IMR-90 (cell line): ENCODE results near the gene MAPRE3. TPM values are rescaled to one million over a fixed set of nuclear protein-coding genes. Genes with fewer than 3 reads are reported as not detected.

Experiments
- ATAC-seq: fragments of 200-7000 bp; cut with Tn5 transposase; 2 replicates; pipeline ENCODE4 v1.9.1; 2020; ENCODE audit warnings: low read depth, mild to moderate bottlenecking, moderate library complexity
- BruUV-seq: library from RNA; stranded (reverse); fragments of 400-500 nt; replicated peaks from 2 replicates; lab custom pipeline; 2021; lab: Mats Ljungman, UMichigan
- CTCF ChIA-PET: fragments of 300-600 bp; formaldehyde crosslinking; extraction: SDS; loops from one replicate; lab custom pipeline; 2021; ENCODE audit warnings: antibody characterized with exemption; lab: Yijun Ruan, JAX
- POLR2A ChIA-PET: fragments of 300-600 bp; sonication (Branson Sonifier 250); formaldehyde crosslinking; loops from one replicate; lab custom pipeline; 2022; ENCODE audit warnings: antibody characterized with exemption; ENCODE audit not compliant: unreplicated experiment; lab: Charles Lee
- DNase-seq: peaks from one replicate; pipeline ENCODE4 v3.0.0; 2013
- H2AFZ ChIP-seq: replicated peaks from 2 replicates; pipeline ENCODE3; 2013; ENCODE audit warnings: low read length, mild to moderate bottlenecking; ENCODE audit not compliant: poor library complexity
- H2AK5ac ChIP-seq: 2 replicates; pipeline ENCODE4 v1.6.1; 2013; ENCODE audit warnings: low read depth, low read length, inconsistent platforms
- H2AK9ac ChIP-seq: replicated peaks from 2 replicates; pipeline ENCODE3; 2013; ENCODE audit warnings: mild to moderate bottlenecking, low read depth, low read length, moderate library complexity; ENCODE audit not compliant: poor library complexity
- H2BK120ac ChIP-seq: 2 replicates; pipeline ENCODE4 v1.6.1; 2013; ENCODE audit warnings: low read depth, low read length, inconsistent platforms
- H2BK15ac ChIP-seq: 3 replicates; pipeline ENCODE4 v1.6.1; 2013; ENCODE audit warnings: low read depth, low read length, inconsistent platforms
- H2BK20ac ChIP-seq: 2 replicates; pipeline ENCODE4 v1.6.1; 2013; ENCODE audit warnings: low read depth, mild to moderate bottlenecking, inconsistent platforms, low read length, moderate library complexity
- H2BK5ac ChIP-seq: 2 replicates; pipeline ENCODE4 v1.6.1; 2013; ENCODE audit warnings: mild to moderate bottlenecking, low read depth, low read length, inconsistent platforms; ENCODE audit not compliant: poor library complexity, severe bottlenecking
- H3K14ac ChIP-seq: replicated peaks from 2 replicates; pipeline ENCODE4 v1.6.1; 2013; ENCODE audit warnings: low read depth, low read length, inconsistent platforms
- H3K18ac ChIP-seq: 2 replicates; pipeline ENCODE4 v1.6.1; 2013; ENCODE audit warnings: low read depth, low read length, control low read depth
- H3K23ac ChIP-seq: 2 replicates; pipeline ENCODE4 v1.6.1; 2013; ENCODE audit warnings: low read depth, low read length, inconsistent platforms
- H3K27ac ChIP-seq: 2 replicates; pipeline ENCODE4 v1.5.1; 2013; ENCODE audit warnings: mild to moderate bottlenecking, control low read depth, low read length; ENCODE audit not compliant: insufficient read depth
- H3K27me3 ChIP-seq: 2 replicates; pipeline ENCODE4 v1.6.1; 2013; ENCODE audit warnings: low read length; ENCODE audit not compliant: control insufficient read depth, insufficient read depth
- H3K36me3 ChIP-seq: 2 replicates; pipeline ENCODE4 v1.6.1; 2013; ENCODE audit warnings: low read length, mixed read lengths; ENCODE audit not compliant: control insufficient read depth, insufficient read depth
- H3K4ac ChIP-seq: 2 replicates; pipeline ENCODE4 v1.6.1; 2013; ENCODE audit warnings: low read depth, low read length, inconsistent platforms
- H3K4me1 ChIP-seq: 2 replicates; pipeline ENCODE4 v1.6.1; 2013; ENCODE audit warnings: low read length, mixed read lengths; ENCODE audit not compliant: control insufficient read depth, insufficient read depth
- H3K4me2 ChIP-seq: 2 replicates; pipeline ENCODE4 v1.6.1; 2013; ENCODE audit warnings: low read depth, mild to moderate bottlenecking, control low read depth, low read length, moderate library complexity
- H3K4me3 ChIP-seq: 2 replicates; pipeline ENCODE4 v1.5.1; 2013; ENCODE audit warnings: low read depth, mild to moderate bottlenecking, control low read depth, low read length, moderate library complexity; ENCODE audit not compliant: insufficient read depth
- H3K56ac ChIP-seq: 2 replicates; pipeline ENCODE4 v1.6.1; 2013; ENCODE audit warnings: low read length, inconsistent platforms; ENCODE audit not compliant: insufficient read depth; ENCODE audit errors: extremely low read depth
- H3K79me1 ChIP-seq, 2 experiments: 2 replicates each; pipeline ENCODE4 v1.6.1; 2013; ENCODE audit warnings: low read length in 2 of 2, inconsistent platforms in 1 of 2, low read depth in 1 of 2
- H3K9ac ChIP-seq: 2 replicates; pipeline ENCODE4 v1.6.1; 2013; ENCODE audit warnings: low read depth, low read length, control low read depth
- H3K9me1 ChIP-seq: 2 replicates; pipeline ENCODE4 v1.6.1; 2013; ENCODE audit warnings: low read length, inconsistent platforms; ENCODE audit not compliant: insufficient read depth
- H3K9me3 ChIP-seq: 2 replicates; pipeline ENCODE4 v1.6.1; 2013; ENCODE audit warnings: low read length; ENCODE audit not compliant: control insufficient read depth, insufficient read depth
- H4K20me1 ChIP-seq: 2 replicates; pipeline ENCODE4 v1.6.1; 2013; ENCODE audit warnings: low read length, inconsistent platforms; ENCODE audit not compliant: insufficient read depth
- H4K5ac ChIP-seq: 2 replicates; pipeline ENCODE4 v1.6.1; 2013; ENCODE audit warnings: mild to moderate bottlenecking, low read depth, low read length, control low read depth
- H4K8ac ChIP-seq, 2 experiments: 2 replicates each; pipeline ENCODE4 v1.6.1; 2013; ENCODE audit warnings: low read depth in 2 of 2, low read length in 2 of 2, control low read depth in 1 of 2, inconsistent platforms in 1 of 2
- H4K91ac ChIP-seq: 2 replicates; pipeline ENCODE4 v1.6.1; 2013; ENCODE audit warnings: low read depth, low read length, inconsistent platforms; ENCODE audit not compliant: insufficient read depth
- BHLHE40 ChIP-seq: fragments of 150-350 bp; IDR thresholded peaks from 2 replicates; pipeline ENCODE4 v1.6.1; 2016; ENCODE audit warnings: mild to moderate bottlenecking, low read depth, low read length
- CEBPB ChIP-seq: IDR thresholded peaks from 2 replicates; pipeline ENCODE4 v1.6.1; 2012; ENCODE audit warnings: low read depth, low read length, improper control_type of control experiment
- MAFK ChIP-seq: IDR thresholded peaks from 2 replicates; pipeline ENCODE4 v1.6.1; 2012; ENCODE audit warnings: low read depth, low read length, improper control_type of control experiment
- MAZ ChIP-seq: IDR thresholded peaks from 2 replicates; pipeline ENCODE4 v1.6.1; 2012; ENCODE audit warnings: low read depth, mild to moderate bottlenecking, low read length, improper control_type of control experiment, moderate library complexity, borderline replicate concordance
- MXI1 ChIP-seq: IDR thresholded peaks from 2 replicates; pipeline ENCODE4 v1.6.1; 2012; ENCODE audit warnings: low read depth, mild to moderate bottlenecking, low read length, moderate library complexity, borderline replicate concordance
- NFE2L2 ChIP-seq: fragments of 150-350 bp; IDR thresholded peaks from 2 replicates; pipeline ENCODE4 v1.6.1; 2016; ENCODE audit warnings: low read depth, mild to moderate bottlenecking, low read length
- POLR2A ChIP-seq: IDR thresholded peaks from 2 replicates; pipeline ENCODE4 v1.6.1; 2012; ENCODE audit warnings: mild to moderate bottlenecking, low read depth, low read length
- RAD21 ChIP-seq: IDR thresholded peaks from 2 replicates; pipeline ENCODE4 v1.6.1; 2012; ENCODE audit warnings: low read length, improper control_type of control experiment
- RCOR1 ChIP-seq: IDR thresholded peaks from 2 replicates; pipeline ENCODE4 v1.6.1; 2012; ENCODE audit warnings: mild to moderate bottlenecking, low read length, improper control_type of control experiment; ENCODE audit not compliant: insufficient replicate concordance
- RFX5 ChIP-seq: IDR thresholded peaks from 2 replicates; pipeline ENCODE4 v1.8.0; 2012; ENCODE audit warnings: low read depth, mild to moderate bottlenecking, low read length, moderate library complexity
- WGBS, 2 experiments: methylation state at CpG; one replicate each; pipeline versions ENCODE4 v1.1.5 to v1.1.7; 2013; ENCODE audit warnings: missing lambda C conversion rate in 2 of 2; ENCODE audit not compliant: insufficient read length in 1 of 2; ENCODE audit errors: extremely low coverage in 2 of 2; 5-methylcytosine and 5-hydroxymethylcytosine counted together
- dilution Hi-C: fragments of 300-500 bp; cut with HindIII; formaldehyde crosslinking; loops from one replicate; pipeline ENCODE4 v1.14.3; 2018; ENCODE audit warnings: low sequenced_read_pairs; ENCODE audit not compliant: unreplicated experiment
- in situ Hi-C: fragments of 300-500 bp; cut with MboI; formaldehyde crosslinking; loops from 3 replicates; pipeline ENCODE4 v1.14.3; 2019; ENCODE audit warnings: low sequenced_read_pairs, inconsistent platforms, mixed read lengths
- intact Hi-C: fragments of 100-400 bp; cut with micrococcal nuclease; formaldehyde crosslinking; loops from 2 replicates; pipeline ENCODE4 v1.10.0; 2022
- polyA plus RNA-seq, 3 experiments: library from polyadenylated mRNA; depleted of rRNA; stranded (reverse); fragments of >200 nt; gene quantifications; 2 replicates each; pipeline ENCODE4 v1.2.3, GENCODE V29; 2012; ENCODE audit warnings: low replicate concordance in 1 of 3
- total RNA-seq: library from RNA; depleted of rRNA; stranded (reverse); fragments of >200 nt; gene quantifications from 2 replicates; pipeline ENCODE4 v1.2.3, GENCODE V29; 2012
- TF ChIP-seq, protein P1 (sequence below): fragments of 150-350 bp; IDR thresholded peaks from 2 replicates; pipeline ENCODE4 v1.6.1; 2017; ENCODE audit warnings: mild to moderate bottlenecking, antibody characterized with exemption, low read length, low read depth
- TF ChIP-seq, protein P2 (sequence below): fragments of 150-350 bp; IDR thresholded peaks from 2 replicates; pipeline ENCODE4 v1.6.1; 2016; ENCODE audit warnings: low read depth, mild to moderate bottlenecking, low read length, moderate library complexity, borderline replicate concordance

MAPRE3 gene
- total and polyA plus RNA-seq, 2 of the 4 experiments (the other 2 are of a cell fraction): 1.8 to 20.3 TPM

DNA sequence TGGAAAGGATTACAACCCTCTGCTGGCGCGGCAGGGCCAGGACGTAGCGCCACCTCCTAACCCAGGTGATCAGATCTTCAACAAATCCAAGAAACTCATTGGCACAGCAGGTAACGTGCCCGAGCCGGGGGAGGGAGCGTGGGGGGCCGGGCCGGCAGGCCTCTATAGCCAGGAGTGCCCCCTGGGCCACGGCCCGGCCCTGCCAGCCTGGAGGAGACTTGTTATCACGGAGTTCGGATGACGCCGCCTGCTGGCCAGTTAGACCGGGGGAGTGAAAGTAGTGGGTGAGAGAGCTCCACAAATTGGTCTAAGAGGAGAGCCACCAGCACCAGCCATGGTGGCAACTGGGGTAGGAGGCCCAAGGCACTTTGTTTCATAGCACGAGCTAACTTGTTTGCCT lies 53.8 kb downstream of the MAPRE3 start:
- Histone ChIP-seq H4K5ac (no peak overlapping the region), H3K4ac (no peak overlapping the region), H3K18ac (no peak overlapping the region), H3K56ac (no peak overlapping the region), H4K8ac (no peak overlapping the region), H2AK9ac (no peak overlapping the region), H3K27ac (no peak overlapping the region), H2BK20ac (no peak overlapping the region), H2AFZ (no peak overlapping the region), H3K4me1 (peaks cover 11% of the 10 kb centered on the region; the same call in 1 of the 2 replicates), H3K23ac (no peak overlapping the region), H3K9ac (no peak overlapping the region), H3K27me3 (no peaks in the 10 kb centered on the region), H4K20me1 (peaks cover 12% of the 10 kb centered on the region; the same call in 1 of the 2 replicates), H3K9me1 (peaks cover 13% of the 10 kb centered on the region), H3K36me3 (peaks cover 41% of the 10 kb centered on the region), H2AK5ac (no peak overlapping the region), H3K79me1 (peaks cover 10 to 35% of the 10 kb centered on the region in 2 experiments), H4K91ac (no peak overlapping the region), H2BK15ac (no peak overlapping the region), H2BK5ac (no peak overlapping the region), H3K4me2 (no peak overlapping the region), H2BK120ac (no peak overlapping the region), H3K14ac (no peak overlapping the region), H3K4me3 (no peak overlapping the region), H3K9me3 (no peaks in the 10 kb centered on the region)
- 87% methylated on average over 3 of the region's 18 CpGs; no CpG with 5 or more reads in 1 of the 2 experiments for WGBS, 2 experiments
- ATAC-seq: no peak
- no TSS peak for BruUV-seq
- POLR2A ChIA-PET: no interaction called here
- dilution Hi-C loops: no loop called here
- intact Hi-C loops: no loop called here
- CTCF ChIA-PET: no interaction called here
- in situ Hi-C loops: no loop called here
- DNase-seq: no peak
- TF ChIP-seq RFX5 (no peak), BHLHE40 (no peak), NFE2L2 (no peak), RCOR1 (no peak), MAZ (no peak), MAFK (no peak), CEBPB (no peak), POLR2A (no peak), MXI1 (no peak), RAD21 (no peak)
- TF ChIP-seq, protein P1, sequence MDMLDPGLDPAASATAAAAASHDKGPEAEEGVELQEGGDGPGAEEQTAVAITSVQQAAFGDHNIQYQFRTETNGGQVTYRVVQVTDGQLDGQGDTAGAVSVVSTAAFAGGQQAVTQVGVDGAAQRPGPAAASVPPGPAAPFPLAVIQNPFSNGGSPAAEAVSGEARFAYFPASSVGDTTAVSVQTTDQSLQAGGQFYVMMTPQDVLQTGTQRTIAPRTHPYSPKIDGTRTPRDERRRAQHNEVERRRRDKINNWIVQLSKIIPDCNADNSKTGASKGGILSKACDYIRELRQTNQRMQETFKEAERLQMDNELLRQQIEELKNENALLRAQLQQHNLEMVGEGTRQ: no peak
- TF ChIP-seq, protein P2, sequence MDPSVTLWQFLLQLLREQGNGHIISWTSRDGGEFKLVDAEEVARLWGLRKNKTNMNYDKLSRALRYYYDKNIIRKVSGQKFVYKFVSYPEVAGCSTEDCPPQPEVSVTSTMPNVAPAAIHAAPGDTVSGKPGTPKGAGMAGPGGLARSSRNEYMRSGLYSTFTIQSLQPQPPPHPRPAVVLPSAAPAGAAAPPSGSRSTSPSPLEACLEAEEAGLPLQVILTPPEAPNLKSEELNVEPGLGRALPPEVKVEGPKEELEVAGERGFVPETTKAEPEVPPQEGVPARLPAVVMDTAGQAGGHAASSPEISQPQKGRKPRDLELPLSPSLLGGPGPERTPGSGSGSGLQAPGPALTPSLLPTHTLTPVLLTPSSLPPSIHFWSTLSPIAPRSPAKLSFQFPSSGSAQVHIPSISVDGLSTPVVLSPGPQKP: no peak
